NCI-H2196 treated with DMSO at 0.1 percent for 48 hours (cell line): ENCODE measurements around the gene BRD2.
"Not testable (repeated sequence)": the region's sequence is repeated elsewhere in the genome, so short reads cannot be mapped to it uniquely, and the experiment has no call there.

Experiments used
- DNase-seq: peaks from one replicate; lab custom pipeline; 2025; ENCODE audit not compliant: unreplicated experiment; lab: John Stamatoyannopoulos, UW

The BRD2 gene

DNA sequence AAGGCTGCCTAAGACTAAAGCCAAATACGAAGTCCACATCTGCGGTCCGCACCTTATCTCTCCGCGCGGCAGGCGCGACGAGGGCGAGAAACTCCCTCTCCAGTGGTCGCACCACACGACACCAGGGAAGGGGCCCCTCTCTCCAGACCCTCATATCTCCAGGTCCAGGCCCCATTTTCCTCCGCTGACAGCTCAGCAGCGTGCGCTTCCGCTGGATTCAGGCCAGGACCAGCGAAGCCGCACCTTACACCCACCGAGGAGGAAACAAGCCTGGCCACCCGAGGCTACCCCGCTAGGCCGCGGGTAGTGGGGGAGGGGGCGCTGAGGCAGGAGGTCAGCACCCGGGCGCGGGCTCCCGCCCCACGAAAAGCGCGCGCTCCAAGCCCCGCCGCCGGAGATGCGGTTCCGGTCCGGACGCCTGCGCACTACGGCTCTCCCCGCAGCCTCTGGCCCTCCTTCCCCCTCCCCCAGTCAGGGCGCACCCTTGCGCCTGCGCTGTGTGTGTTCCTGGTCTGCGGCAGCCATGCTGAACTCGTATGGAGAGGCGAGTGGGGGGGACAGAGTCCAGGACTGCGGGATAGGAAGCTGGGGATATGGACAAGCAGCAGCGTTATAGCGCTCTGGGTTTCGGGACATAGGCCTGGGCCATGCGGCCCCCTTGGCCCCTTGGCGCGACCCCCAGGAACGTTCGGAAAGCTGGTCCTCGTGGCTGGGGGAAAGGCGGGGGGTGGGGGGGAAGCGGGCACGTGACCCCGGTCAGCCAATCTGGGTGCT lies at the start of gene BRD2:
BRD2 (plus strand) TSS at position 502 of the 774 bp plus-strand sequence. CDS start 4,305 bp downstream, outside the sequence.
- peak; percentile 92 for DNase-seq

DNA sequence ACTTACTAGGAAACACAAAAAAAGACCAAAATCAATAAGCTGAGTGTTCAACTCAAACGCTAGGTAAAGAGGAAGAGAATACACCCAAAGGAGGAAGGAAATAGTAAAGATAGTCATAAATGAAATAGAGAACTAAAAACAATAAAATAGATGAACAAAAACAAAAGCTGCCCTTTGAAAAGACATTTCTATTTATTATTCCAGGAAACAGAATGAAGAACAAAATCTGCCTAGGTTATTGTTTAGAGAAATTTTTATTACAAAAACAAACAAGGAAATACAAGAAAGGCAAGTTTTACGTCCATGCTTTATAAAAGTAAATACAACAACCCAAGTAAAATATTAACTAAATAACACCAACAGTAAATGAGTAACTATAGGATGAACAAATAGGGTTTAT lies 47.7 kb upstream of the BRD2 start:
- no peak for DNase-seq

DNA sequence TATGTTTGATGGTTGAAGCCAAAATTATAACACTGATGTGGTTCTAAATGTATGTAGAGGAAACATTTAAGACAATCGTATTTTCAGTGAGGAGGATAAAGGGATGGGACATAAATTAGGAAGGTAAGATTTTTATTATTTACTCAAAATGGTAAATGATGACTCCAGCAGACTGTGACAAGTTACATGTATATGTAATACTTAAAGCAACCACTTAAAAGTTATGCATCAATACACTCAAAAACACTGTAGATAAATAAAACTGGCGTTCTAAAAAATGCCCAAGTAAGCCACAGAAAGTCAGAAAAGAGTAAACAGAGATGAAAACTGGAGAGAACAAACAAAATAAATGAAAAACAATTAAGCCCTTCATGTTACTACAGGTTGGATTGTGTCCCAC lies 46.3 kb upstream of the BRD2 start:
- DNase-seq = no peak

DNA sequence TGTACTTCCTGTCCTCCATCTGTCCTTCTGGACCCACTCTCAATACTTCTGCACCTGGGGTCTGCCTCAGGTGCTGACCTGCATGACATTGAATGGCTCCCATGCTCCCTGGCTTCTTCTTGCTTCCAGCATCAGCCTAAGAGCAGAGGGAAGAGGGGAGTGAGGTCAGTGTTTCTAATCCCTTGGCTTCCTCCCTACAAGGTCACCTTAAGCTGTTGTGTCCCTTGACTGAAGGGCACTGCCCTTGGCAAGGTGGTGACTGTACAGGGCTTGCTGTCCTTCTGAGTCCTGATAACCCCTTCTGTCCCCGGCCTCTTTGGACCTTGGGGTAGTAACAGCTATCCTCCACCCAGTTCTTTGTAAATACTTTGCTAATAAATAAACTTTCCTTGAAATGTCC lies 37.2 kb upstream of the BRD2 start:
- no peak for DNase-seq

DNA sequence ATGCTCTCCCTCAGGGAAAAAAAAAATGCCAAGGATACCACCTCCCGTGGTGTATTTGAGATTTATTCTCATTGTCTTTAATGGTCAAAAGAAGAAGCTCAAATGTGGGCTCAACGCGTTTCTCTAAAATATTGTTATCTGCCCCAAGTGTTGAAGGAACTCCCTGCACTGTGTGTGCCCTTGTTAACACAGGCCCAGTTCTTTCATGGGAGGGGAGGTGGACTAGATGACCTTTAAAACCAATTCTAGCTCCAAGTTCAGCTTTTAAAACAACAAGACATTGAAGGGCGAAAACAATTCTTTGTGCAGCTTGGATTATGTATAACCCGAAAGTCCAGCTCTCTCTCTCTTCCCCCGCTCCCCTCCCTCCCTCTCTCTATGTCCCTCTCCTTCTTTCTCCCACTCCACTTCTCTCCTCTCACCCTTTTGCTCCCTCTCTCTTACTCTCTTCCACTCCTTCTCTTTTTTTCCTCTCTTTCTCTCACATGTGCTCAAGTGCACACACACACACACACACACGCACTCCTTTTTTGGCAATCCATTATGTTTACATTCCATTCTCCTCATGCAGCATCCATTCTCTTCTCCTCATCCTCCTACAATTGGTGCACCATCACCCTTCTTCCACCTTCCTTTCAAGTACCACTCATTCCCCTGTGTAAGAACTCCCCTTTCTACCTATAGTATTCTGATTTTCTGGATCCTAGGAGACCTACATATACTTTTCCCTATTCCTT lies 36.1 kb upstream of the BRD2 start:
- no peak for DNase-seq

DNA sequence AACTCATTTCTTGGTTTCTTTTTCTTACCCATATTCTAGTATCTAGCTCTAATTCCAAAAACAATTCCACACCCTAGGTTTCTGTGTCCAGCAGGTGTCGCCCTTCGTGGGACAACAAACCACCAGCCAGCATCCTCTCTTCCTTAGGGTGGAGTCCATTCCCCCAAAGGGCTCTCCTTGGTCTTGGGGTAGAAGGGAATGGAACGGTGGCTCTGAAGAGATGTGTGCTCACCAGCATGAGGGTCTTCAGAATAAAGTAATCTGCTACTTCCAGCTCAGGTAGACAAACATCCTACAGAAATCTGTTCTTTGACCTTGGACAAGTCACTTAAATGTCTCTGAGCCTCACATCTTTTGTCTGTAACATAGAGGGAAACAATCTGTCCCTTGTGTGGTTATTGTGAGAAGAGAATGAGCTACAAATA lies 34.7 kb upstream of the BRD2 start:
- DNase-seq = peak; percentile 15

DNA sequence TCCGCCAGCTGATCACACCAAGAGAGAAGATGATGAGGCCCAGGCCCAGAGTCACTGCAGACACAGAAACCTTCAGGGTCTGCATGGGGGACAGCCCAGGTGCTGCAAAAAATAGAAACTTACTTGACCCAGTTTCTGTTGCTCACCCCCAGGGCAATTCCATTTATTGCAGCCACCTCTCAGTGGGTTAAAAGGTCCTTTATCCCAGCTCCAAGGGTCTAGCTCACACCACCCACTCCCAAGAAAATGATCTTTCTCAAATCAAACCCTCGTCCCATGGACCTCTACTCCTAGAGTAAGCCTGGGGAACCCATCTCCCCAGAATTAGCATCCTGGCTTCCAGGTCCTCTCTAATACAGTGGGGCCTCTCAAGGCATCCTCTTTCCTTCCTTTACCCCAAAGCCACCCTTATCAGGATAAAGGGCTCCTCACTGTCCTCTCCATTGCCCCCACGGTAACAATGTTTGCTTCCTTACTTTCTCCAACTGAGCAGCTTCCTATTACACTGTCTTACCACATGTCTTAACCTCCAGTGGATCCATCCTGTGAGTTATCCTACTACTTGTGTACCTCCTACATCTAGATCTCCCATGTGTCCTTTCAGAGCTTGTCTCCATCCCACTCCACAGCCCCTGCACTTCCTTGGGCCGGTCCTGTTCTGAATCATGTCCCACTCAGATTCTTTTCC lies 32.7 kb upstream of the BRD2 start:
- DNase-seq = no peak

DNA sequence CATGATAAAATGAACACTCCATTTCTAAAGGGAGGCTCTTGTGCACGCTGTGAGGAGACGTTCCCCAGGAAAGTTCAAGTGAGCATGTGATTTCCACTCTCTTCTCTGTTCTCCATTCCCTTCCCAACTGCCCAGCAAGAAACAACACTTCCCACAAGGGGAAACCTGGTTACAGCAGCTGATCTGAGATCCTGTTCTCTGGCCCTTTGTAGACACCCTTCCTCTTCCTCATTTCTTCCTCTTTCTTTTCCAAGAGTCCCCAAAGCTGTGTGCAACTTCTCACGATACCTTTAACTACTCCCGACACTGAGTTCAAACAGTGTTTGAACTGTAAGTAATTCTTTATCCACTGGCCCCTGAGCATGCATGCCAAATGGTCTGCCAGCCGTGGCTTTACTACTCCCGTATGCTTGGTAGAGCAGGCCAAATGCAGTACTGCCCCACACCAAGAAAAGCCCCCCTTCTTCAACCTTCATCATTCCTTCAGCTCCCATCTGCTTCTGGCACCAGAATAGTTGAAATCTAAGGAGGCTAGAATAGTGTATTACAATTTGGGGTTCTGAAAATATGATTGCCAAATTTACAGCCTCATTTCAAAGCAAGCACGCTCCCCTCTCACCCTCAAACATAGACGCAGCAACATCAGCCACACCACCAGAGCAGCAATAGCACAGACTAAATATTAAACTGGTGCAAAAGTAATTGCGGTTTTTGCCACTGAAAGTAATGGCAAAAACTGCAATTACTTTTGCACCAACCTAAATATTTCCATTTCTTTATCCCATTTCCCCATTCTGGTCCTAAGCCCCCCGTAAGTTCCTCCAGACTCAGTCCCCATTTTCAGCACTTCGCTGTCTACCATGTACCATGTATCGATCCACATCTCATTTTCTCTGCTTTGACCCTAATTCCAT lies 31.9 kb upstream of the BRD2 start:
- DNase-seq = no peak

DNA sequence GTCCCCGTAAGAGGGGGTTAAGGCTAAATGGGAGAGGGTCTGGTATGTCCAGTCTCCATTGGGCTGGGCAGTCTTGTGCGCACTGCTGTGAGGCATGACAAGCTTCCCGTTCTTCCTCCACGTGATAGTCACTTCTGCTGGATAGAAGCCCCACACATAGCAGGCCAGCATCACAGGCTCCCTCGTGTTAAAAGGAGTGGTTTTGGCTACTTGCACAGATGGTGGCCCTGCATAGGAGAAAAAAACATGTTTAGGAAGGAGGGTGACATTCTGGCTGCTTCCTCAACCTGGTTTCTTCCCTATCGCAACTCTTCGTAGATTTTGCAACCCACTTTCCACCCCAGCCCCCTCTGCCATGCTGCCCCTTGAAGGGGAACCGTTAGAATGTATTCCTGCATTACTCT lies 31.2 kb upstream of the BRD2 start:
- no peak for DNase-seq

DNA sequence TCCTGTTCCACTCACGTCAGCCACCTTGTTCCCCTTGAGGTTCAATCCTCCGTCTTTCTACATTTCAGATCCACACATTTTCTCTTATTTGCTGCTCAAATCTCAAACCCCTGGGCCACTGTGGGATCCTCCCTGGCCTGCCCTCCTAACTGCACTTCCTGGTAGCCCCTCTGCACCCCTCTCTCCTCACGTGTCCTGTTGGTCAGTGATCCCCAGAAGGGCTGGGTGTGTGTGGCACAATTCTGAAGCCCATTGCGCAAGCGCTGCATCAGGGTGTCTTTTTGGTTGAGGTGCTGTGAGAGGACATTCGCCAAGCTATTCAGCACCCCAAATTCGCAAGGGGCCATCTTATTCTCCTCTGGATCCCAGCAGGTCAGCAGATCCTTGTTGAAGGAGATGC lies 29.9 kb upstream of the BRD2 start:
- no peak for DNase-seq

DNA sequence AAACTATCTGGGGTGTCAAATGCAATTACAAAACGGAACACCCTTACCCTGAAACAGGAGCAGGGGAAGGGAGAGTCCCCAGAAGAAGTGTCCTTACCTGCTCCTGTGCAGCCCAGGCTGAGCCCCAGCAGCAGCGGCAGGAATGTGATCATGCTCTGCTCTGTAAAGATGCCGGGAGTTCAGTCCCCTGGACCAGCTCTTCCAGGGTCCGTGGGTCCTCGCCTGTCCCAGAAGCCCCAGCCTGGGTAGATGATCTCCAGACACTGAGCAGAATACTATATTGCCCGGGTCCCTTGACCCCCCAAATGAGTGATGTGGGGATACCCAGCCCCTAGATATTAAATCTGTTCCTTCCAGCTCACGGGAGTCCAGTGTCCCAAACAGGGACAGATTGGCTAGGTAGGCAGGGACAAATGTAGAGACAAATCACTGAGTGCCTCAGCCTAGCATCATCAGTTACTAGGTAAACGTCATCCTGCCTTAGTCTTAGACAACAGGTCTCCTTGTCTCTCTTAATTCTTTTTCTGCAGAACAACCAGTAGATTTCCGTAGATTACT lies 27.7 kb upstream of the BRD2 start, which contains the start of gene HLA-DMB:
HLA-DMB (minus strand) TSS at position 373 of the 558 bp plus-strand sequence; CDS start at position 152, 221 bp downstream.
- peak; percentile 35 for DNase-seq

DNA sequence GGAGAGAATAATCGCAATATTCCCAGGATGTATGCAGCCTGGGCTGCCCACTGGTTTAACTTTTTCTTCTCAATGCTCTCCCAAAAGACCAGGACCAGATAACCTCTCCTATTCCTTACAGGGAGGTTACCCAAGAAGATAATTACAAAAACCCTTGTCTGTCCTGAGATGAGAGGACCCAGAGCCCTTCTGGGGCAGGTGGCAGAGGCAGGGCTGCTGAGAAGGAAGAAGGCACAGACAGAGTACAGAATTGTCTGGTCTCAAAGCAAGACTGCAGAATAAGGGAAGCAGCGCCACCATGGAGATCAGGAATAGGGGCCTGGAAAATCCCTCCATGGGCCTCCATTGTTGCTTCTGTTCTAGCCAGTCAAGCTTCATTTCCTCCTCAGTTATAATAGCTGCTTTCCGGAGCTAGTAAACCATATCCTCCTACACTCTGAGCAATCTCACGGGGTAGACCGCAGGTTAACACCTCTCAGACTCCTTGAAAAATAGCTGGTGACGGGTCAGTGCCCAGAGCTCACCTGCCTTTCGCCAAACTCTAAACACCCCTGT lies 27.1 kb upstream of the BRD2 start:
- DNase-seq = no peak

DNA sequence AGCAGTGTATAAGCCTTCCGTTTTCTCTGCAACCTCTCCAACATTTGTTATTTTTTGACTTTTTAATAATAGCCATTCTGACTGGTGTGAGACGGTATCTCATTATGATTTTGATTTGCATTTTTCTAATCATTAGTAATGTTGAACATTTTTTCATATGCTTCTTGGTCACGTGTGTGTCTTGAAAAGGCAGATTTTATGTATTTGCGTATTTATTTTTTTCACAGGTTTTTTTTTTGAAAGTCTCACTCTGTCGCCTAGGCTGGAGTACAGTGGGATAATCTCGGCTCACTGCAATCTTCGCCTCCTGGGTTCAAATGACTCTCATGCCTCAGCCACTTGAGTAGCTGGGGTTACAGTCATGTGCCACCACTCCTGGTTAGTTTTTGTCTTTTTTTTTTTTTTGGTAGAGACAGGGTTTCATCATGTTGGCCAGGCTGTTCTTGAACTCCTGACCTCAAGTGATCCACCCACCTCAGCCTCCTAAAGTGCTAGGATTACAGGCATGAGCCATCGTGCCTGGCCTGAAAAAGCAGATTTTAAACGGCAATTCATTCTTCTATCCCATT lies 25.8 kb upstream of the BRD2 start:
- DNase-seq = not testable (repeated sequence)

DNA sequence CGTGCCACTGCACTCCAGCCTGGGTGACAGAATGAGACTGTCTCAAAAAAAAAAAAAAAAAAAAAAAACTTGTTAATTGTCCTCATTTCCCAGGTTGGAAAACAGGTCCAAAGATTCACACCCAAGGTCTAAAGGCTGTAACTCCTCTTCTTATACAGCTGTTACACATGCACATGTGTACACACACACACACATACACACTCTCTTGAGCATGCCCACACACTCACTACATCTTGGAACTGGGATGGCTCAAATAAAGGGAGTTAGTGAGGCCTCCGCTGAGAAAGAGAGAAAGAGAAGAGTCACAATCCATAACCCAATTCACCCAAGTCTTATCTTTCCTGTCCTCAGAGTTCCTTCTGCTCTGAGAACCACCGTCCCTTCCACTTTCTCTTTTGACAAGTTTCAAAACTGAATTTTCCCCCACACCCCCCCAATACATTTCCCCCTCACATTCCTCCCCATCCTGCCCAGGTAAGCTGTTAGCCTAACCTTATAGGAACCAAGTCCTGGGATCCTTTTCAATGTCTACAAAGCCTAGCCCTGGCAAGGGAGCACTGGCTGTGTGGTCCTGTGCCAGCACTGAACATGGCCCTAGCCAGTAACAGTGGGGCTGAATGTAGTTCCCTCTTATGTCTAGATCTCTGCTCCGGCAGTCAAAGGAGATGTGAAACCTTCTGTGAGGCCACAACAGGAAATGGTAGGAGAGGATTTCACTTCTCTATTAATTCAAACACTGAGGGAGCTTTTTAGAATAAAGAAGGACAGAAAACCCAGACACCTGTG lies 24.3 kb upstream of the BRD2 start:
- DNase-seq = no peak

DNA sequence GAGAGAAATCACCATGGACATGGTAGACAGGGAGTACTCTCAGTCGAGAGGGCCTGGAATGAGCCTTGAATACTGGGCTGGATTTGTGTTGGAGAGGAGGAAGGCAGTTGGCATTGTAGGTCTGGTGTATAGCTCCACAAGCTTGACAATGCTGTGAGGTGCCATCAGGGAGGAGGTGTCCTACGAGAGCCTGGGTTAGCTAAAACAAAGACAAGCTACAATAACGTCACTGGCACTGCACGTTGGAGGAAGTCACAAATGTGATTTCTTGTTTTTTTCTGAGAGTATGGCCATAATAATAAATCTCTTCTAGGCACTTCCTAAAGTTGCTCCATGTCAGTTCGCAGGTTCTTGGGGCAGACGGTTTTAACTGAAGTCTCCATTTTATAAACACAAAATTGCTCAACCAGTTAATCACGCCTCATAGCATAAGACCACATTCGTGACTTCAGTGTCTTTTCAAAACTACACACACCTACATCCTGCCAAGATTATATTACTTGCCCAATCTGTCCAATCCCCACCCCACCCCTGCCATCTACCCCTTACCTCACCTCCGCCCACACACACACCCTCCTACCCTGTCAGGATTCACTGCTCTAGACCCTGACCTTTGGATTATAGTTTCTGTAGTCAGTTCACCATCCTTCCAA lies 23.2 kb upstream of the BRD2 start:
- DNase-seq = no peak

DNA sequence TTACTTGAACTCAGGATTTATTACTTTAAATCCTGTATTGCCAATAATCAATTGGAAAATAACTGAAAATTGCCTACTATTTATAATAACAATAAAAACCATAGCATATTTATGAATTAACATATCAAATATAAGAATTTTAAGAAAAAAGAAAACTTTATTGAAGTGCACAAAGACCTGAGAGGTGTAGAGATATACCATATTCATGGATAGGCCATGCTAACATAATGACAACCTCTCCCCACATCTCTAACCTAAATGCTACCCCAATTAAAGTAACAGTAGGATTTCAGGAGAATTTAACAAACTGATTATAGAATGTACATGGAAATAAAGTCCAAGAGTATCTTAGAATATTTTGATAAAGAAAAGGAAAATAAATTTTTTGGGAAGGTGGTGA lies 22.4 kb upstream of the BRD2 start:
- DNase-seq = no peak

DNA sequence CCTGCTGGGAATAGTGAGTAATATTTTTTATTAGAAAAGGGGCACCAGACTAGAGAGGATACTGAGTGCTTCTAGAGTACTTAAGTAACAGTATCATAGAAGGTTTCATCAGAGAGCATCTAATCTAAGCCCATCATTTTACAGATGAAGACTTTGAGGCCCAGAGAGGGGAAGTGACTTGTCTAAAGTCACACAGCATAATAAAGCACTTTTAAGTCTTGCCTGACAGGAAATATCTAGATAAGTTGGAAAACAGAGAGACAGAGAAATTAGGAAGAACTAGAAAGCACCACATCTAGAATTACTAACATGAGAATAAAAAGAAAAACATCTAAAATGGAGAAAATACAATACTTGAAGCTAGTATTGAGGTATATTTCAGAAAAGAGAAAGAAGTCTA lies 21.5 kb upstream of the BRD2 start:
- no peak for DNase-seq
